ENCODE data around the gene RTRAF.

DNA sequence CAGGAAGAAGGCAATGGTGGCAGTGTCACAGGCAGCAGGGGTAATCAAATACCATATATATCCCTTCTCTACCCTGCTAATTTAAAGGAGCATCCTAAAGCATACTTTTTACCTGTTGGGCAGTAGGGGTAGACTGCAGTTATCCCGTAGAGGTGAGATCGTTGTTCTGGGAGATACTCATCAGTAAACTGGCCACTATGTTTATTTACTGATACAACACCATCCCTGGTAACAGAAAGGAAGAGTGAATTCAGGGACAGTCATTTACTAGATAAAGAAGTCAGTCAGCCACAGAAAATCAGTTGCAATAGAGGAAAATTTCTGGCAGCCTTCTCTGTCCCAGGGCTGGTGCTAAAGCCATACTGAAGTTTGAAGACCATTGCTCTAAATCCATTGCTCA lies 16.3 kb downstream of the RTRAF start:
- TF ChIP-seq, protein P1, sequence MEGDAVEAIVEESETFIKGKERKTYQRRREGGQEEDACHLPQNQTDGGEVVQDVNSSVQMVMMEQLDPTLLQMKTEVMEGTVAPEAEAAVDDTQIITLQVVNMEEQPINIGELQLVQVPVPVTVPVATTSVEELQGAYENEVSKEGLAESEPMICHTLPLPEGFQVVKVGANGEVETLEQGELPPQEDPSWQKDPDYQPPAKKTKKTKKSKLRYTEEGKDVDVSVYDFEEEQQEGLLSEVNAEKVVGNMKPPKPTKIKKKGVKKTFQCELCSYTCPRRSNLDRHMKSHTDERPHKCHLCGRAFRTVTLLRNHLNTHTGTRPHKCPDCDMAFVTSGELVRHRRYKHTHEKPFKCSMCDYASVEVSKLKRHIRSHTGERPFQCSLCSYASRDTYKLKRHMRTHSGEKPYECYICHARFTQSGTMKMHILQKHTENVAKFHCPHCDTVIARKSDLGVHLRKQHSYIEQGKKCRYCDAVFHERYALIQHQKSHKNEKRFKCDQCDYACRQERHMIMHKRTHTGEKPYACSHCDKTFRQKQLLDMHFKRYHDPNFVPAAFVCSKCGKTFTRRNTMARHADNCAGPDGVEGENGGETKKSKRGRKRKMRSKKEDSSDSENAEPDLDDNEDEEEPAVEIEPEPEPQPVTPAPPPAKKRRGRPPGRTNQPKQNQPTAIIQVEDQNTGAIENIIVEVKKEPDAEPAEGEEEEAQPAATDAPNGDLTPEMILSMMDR (IDR thresholded peaks at IDR 0.05): no peak
- no peak for TF ChIP-seq POLR2A (IDR thresholded peaks at IDR 0.05)
- no peak for TF ChIP-seq POLR2AphosphoS5 (IDR thresholded peaks at IDR 0.05)
- TF ChIP-seq EP300 (IDR thresholded peaks at IDR 0.05): no peak

All from upper lobe of left lung (tissue), 4 donors.